Natural killer cell (primary cell): ENCODE measurements around the gene PRKCB. TPM values are rescaled to one million over a fixed set of nuclear protein-coding genes. Genes with fewer than 3 reads are reported as not detected.

Experiments
- ATAC-seq, 3 donors: fragments of 150-1000 bp in 2 of 3; fragments of 200-7000 bp in 1 of 3; cut with Tn5 transposase; 1 replicate in 1 of 3; 2 replicates in 2 of 3; pipeline ENCODE4 v1.10.0; 2021; ENCODE audit warnings: mild to moderate bottlenecking in 2 of 3, moderate library complexity in 2 of 3
- DNase-seq, 2 donors: peaks; one replicate each; pipeline versions ENCODE4 v3.0.0 to v3.0.0-alpha.2; 2013 to 2021; ENCODE audit warnings: mixed read lengths in 1 of 2
- H3K27ac ChIP-seq: one replicate; pipeline ENCODE4 v1.5.1; 2013; ENCODE audit warnings: mild to moderate bottlenecking, low read length
- H3K27me3 ChIP-seq: one replicate; pipeline ENCODE4 v1.6.1; 2013; ENCODE audit warnings: low read length; ENCODE audit not compliant: control insufficient read depth, insufficient read depth
- H3K36me3 ChIP-seq: one replicate; pipeline ENCODE4 v1.6.1; 2013; ENCODE audit warnings: low read length; ENCODE audit not compliant: control insufficient read depth, insufficient read depth
- H3K4me1 ChIP-seq: one replicate; pipeline ENCODE4 v1.6.1; 2013; ENCODE audit warnings: low read length; ENCODE audit not compliant: control insufficient read depth, insufficient read depth
- H3K4me3 ChIP-seq: one replicate; pipeline ENCODE4 v1.5.1; 2013; ENCODE audit warnings: low read length
- H3K9me3 ChIP-seq: one replicate; pipeline ENCODE4 v1.6.1; 2013; ENCODE audit warnings: low read length; ENCODE audit not compliant: control insufficient read depth, insufficient read depth
- H3K27ac Mint-ChIP-seq, 2 donors: one replicate each; pipeline ENCODE4 v1.8.0; 2022; ENCODE audit warnings: mild to moderate bottlenecking in 2 of 2, mixed read lengths in 2 of 2, moderate library complexity in 1 of 2
- H3K27me3 Mint-ChIP-seq, 2 donors: one replicate each; pipeline ENCODE4 v1.8.0; 2022; ENCODE audit warnings: low read depth in 2 of 2, mixed read lengths in 2 of 2
- H3K36me3 Mint-ChIP-seq: one replicate; pipeline ENCODE4 v1.8.0; 2022; ENCODE audit warnings: mixed read lengths
- H3K4me1 Mint-ChIP-seq, 2 donors: one replicate each; pipeline ENCODE4 v1.8.0; 2022; ENCODE audit warnings: mixed read lengths in 2 of 2
- H3K4me3 Mint-ChIP-seq: one replicate; pipeline ENCODE4 v1.8.0; 2022; ENCODE audit warnings: mild to moderate bottlenecking, moderate library complexity, mixed read lengths
- H3K9me3 Mint-ChIP-seq, 2 donors: one replicate each; pipeline ENCODE4 v1.8.0; 2022; ENCODE audit warnings: mixed read lengths in 2 of 2
- CTCF ChIP-seq: fragments of 200-600 bp; IDR thresholded peaks from one replicate; pipeline ENCODE4 v1.8.0; 2022; ENCODE audit warnings: antibody characterized with exemption
- WGBS: methylation state at CpG from one replicate; pipeline ENCODE4 v1.1.7; 2013; ENCODE audit warnings: missing lambda C conversion rate; ENCODE audit not compliant: insufficient coverage; 5-methylcytosine and 5-hydroxymethylcytosine counted together
- intact Hi-C: fragments of 100-400 bp; cut with micrococcal nuclease; formaldehyde crosslinking; loops from one replicate; pipeline ENCODE4 v1.14.2; 2022
- total RNA-seq, 4 donors: library from RNA; stranded (reverse); fragments of 120-200 nt in 1 of 4; gene quantifications; one replicate each; pipeline versions ENCODE4 v1.2.3 to v1.2.4, GENCODE V29; 2013 to 2022

Gene PRKCB
- total RNA-seq, 3 donors from 2014 or later (not counting 1 experiment from before 2014, with no cell fraction given), result 182 to 222 (median 183) TPM

- no peaks in the 10 kb centered on the region for H3K36me3 Mint-ChIP-seq
- H3K27ac Mint-ChIP-seq, result no peak overlapping the region
- no peaks in the 10 kb centered on the region for H3K27me3 Mint-ChIP-seq
- Histone ChIP-seq H3K4me1 (no peaks in the 10 kb centered on the region), H3K36me3 (peaks cover 4% of the 10 kb centered on the region), H3K27ac (no peak overlapping the region), H3K4me3 (no peak overlapping the region), H3K27me3 (no peaks in the 10 kb centered on the region), H3K9me3 (no peaks in the 10 kb centered on the region)
- ATAC-seq, result no peak
- no peaks in the 10 kb centered on the region for H3K9me3 Mint-ChIP-seq
- 98% methylated on average over 3 of the region's 4 CpGs for WGBS
- intact Hi-C loops, result no loop called here
- H3K4me3 Mint-ChIP-seq, result no peak overlapping the region
- no peak for TF ChIP-seq CTCF
- no peak for DNase-seq
- H3K4me1 Mint-ChIP-seq, result peaks cover 58% of the 10 kb centered on the region in 2 donors
Measured at GRCh38 chr16:23996258-23996955, 160.6 kb downstream of the PRKCB start.

- Mint-ChIP-seq H3K36me3 (no peaks in the 10 kb centered on the region), H3K4me1 (peaks cover 41 to 59% of the 10 kb centered on the region in 2 donors), H3K27ac (no peak overlapping the region), H3K27me3 (no peaks in the 10 kb centered on the region), H3K9me3 (no peaks in the 10 kb centered on the region), H3K4me3 (no peak overlapping the region)
- H3K27ac ChIP-seq, result no peak overlapping the region
- H3K36me3 ChIP-seq, result peaks cover 4% of the 10 kb centered on the region
- H3K27me3 ChIP-seq, result no peaks in the 10 kb centered on the region
- no peak overlapping the region for H3K4me3 ChIP-seq
- intact Hi-C loops, result no loop called here
- TF ChIP-seq CTCF, result no peak
- ATAC-seq (no peak), DNase-seq (no peak)
- no peaks in the 10 kb centered on the region for H3K9me3 ChIP-seq
- H3K4me1 ChIP-seq, result no peaks in the 10 kb centered on the region
Measured at GRCh38 chr16:23998771-23999170, 163.0 kb downstream of the PRKCB start.

GRCh38 chr16:23999663-24000062 lies 163.9 kb downstream of the PRKCB start:
- H3K9me3 Mint-ChIP-seq, result no peaks in the 10 kb centered on the region
- H3K27ac Mint-ChIP-seq, result no peak overlapping the region
- Histone ChIP-seq H3K4me1 (no peaks in the 10 kb centered on the region), H3K27ac (no peak overlapping the region), H3K9me3 (no peaks in the 10 kb centered on the region), H3K36me3 (peaks cover 4% of the 10 kb centered on the region), H3K27me3 (no peaks in the 10 kb centered on the region), H3K4me3 (no peak overlapping the region)
- intact Hi-C loops, result no loop called here
- ATAC-seq, result peak in 1 of 3 donors; percentile 40
- H3K36me3 Mint-ChIP-seq, result no peaks in the 10 kb centered on the region
- WGBS, result 80% methylated on average over 4 of the region's 4 CpGs
- H3K4me1 Mint-ChIP-seq, result peaks cover 34 to 52% of the 10 kb centered on the region in 2 donors
- H3K27me3 Mint-ChIP-seq, result no peaks in the 10 kb centered on the region
- no peak for TF ChIP-seq CTCF
- H3K4me3 Mint-ChIP-seq, result no peak overlapping the region
- no peak for DNase-seq

GRCh38 chr16:24001710-24002109 lies 165.9 kb downstream of the PRKCB start:
- Mint-ChIP-seq H3K9me3 (no peaks in the 10 kb centered on the region), H3K4me3 (no peak overlapping the region), H3K36me3 (no peaks in the 10 kb centered on the region), H3K27me3 (no peaks in the 10 kb centered on the region), H3K27ac (no peak overlapping the region), H3K4me1 (peaks cover 35 to 56% of the 10 kb centered on the region in 2 donors)
- H3K27ac ChIP-seq, result no peak overlapping the region
- no CpG with 5 or more reads among the region's 1 CpG for WGBS
- H3K4me1 ChIP-seq, result peaks cover 6% of the 10 kb centered on the region
- DNase-seq (no peak), ATAC-seq (no peak)
- no peaks in the 10 kb centered on the region for H3K27me3 ChIP-seq
- H3K9me3 ChIP-seq, result no peaks in the 10 kb centered on the region
- peaks cover 4% of the 10 kb centered on the region for H3K36me3 ChIP-seq
- intact Hi-C loops, result no loop called here
- no peak overlapping the region for H3K4me3 ChIP-seq
- no peak for TF ChIP-seq CTCF
